MM.1S (cell line): ENCODE data around the gene NEDD4.

ENCODE experiments used
- DNase-seq: peaks from one replicate; pipeline ENCODE4 v3.0.0-alpha.2; 2015
- H2AFZ ChIP-seq: fragments of 300-600 bp; sonication (generic); 2 replicates; pipeline ENCODE4 v1.6.0; 2016; ENCODE audit warnings: antibody characterized with exemption, low read length
- H3F3A ChIP-seq: fragments of 300-600 bp; sonication (generic); 2 replicates; pipeline ENCODE4 v1.6.1; 2016; ENCODE audit warnings: mild to moderate bottlenecking, antibody characterized with exemption, low read length, moderate library complexity, mixed read lengths; ENCODE audit not compliant: insufficient read depth
- H3K27ac ChIP-seq: fragments of 300-600 bp; sonication (generic); 2 replicates; pipeline ENCODE4 v1.5.1; 2016; ENCODE audit warnings: mild to moderate bottlenecking, low read length
- H3K27me3 ChIP-seq: fragments of 300-600 bp; sonication (generic); replicated peaks from 2 replicates; pipeline ENCODE4 v1.6.0; 2016; ENCODE audit warnings: low read length; ENCODE audit not compliant: insufficient read depth
- H3K36me3 ChIP-seq: fragments of 300-600 bp; sonication (generic); replicated peaks from 2 replicates; pipeline ENCODE4 v1.6.1; 2016; ENCODE audit warnings: mild to moderate bottlenecking, low read length, mixed read lengths; ENCODE audit not compliant: insufficient read depth
- H3K4me1 ChIP-seq: fragments of 300-600 bp; sonication (generic); 2 replicates; pipeline ENCODE4 v1.6.1; 2016; ENCODE audit warnings: low read length, mixed read lengths
- H3K4me2 ChIP-seq: fragments of 300-600 bp; sonication (generic); 2 replicates; pipeline ENCODE4 v1.6.0; 2016; ENCODE audit warnings: low read depth, low read length
- H3K4me3 ChIP-seq: fragments of 300-600 bp; sonication (generic); 2 replicates; pipeline ENCODE4 v1.5.1; 2016; ENCODE audit warnings: low read length, mixed read lengths
- H3K79me2 ChIP-seq: fragments of 300-600 bp; sonication (generic); 2 replicates; pipeline ENCODE4 v1.6.1; 2016; ENCODE audit warnings: mixed run types, low read length, mixed read lengths
- H3K9ac ChIP-seq: fragments of 300-600 bp; sonication (generic); 2 replicates; pipeline ENCODE4 v1.6.1; 2016; ENCODE audit warnings: low read length, mixed read lengths
- H3K9me2 ChIP-seq: fragments of 300-600 bp; sonication (generic); replicated peaks from 2 replicates; pipeline ENCODE4 v1.6.1; 2016; ENCODE audit warnings: mild to moderate bottlenecking, low read length, mixed read lengths; ENCODE audit not compliant: insufficient read depth
- H3K9me3 ChIP-seq: fragments of 300-600 bp; sonication (generic); replicated peaks from 2 replicates; pipeline ENCODE4 v1.6.1; 2016; ENCODE audit warnings: mild to moderate bottlenecking, low read length, mixed read lengths; ENCODE audit not compliant: insufficient read depth
- H4K20me1 ChIP-seq: fragments of 300-600 bp; sonication (generic); 2 replicates; pipeline ENCODE4 v1.6.1; 2016; ENCODE audit warnings: mild to moderate bottlenecking, low read length, moderate library complexity, mixed read lengths; ENCODE audit not compliant: insufficient read depth
- EZH2 ChIP-seq: fragments of 300-600 bp; sonication (generic); optimal IDR thresholded peaks from 2 replicates; pipeline ENCODE3; 2017; ENCODE audit warnings: low read depth, mild to moderate bottlenecking, antibody characterized with exemption, low read length, mixed read lengths
- EZH2phosphoT487 ChIP-seq: fragments of 300-600 bp; sonication (generic); IDR thresholded peaks from 2 replicates; pipeline ENCODE4 v1.6.1; 2018; ENCODE audit warnings: antibody characterized with exemption, low read length
- TF ChIP-seq, protein P1 (sequence below): fragments of 300-600 bp; sonication (generic); IDR thresholded peaks from 2 replicates; pipeline ENCODE4 v1.5.1; 2016; ENCODE audit warnings: antibody characterized with exemption, low read length, mixed read lengths

The NEDD4 gene

DNA sequence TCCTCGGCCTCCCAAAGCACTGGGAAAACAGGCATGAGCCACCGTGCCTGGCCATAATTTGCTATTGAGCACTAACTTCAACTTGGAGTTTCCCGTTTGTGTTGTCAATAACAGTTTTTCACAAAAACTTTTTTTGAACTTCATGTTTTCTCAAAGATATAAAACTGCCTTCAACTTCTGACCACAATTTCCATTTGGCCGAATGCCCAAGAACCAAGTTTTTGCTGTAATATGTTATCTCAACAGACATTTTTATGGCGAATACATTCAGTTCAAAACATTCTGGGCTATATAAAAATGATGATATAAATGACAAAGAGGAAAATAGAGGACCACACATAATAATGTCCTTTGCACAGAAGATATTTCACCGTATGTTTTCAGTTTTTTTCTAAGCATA lies 56.4 kb downstream of the NEDD4 start:
- H3F3A ChIP-seq, result no peaks in the 10 kb centered on the region
- H3K4me2 ChIP-seq, result no peak overlapping the region
- TF ChIP-seq, protein P1, sequence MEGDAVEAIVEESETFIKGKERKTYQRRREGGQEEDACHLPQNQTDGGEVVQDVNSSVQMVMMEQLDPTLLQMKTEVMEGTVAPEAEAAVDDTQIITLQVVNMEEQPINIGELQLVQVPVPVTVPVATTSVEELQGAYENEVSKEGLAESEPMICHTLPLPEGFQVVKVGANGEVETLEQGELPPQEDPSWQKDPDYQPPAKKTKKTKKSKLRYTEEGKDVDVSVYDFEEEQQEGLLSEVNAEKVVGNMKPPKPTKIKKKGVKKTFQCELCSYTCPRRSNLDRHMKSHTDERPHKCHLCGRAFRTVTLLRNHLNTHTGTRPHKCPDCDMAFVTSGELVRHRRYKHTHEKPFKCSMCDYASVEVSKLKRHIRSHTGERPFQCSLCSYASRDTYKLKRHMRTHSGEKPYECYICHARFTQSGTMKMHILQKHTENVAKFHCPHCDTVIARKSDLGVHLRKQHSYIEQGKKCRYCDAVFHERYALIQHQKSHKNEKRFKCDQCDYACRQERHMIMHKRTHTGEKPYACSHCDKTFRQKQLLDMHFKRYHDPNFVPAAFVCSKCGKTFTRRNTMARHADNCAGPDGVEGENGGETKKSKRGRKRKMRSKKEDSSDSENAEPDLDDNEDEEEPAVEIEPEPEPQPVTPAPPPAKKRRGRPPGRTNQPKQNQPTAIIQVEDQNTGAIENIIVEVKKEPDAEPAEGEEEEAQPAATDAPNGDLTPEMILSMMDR, result no peak
- TF ChIP-seq EZH2phosphoT487 (no peak), EZH2 (no peak)
- no peaks in the 10 kb centered on the region for H3K27me3 ChIP-seq
- H3K4me1 ChIP-seq, result no peaks in the 10 kb centered on the region
- no peak overlapping the region for H3K27ac ChIP-seq
- H3K79me2 ChIP-seq, result no peaks in the 10 kb centered on the region
- H3K9ac ChIP-seq, result no peak overlapping the region
- H3K4me3 ChIP-seq, result no peak overlapping the region
- no peaks in the 10 kb centered on the region for H3K9me2 ChIP-seq
- no peaks in the 10 kb centered on the region for H4K20me1 ChIP-seq
- no peaks in the 10 kb centered on the region for H3K9me3 ChIP-seq
- H3K36me3 ChIP-seq, result no peaks in the 10 kb centered on the region
- DNase-seq, result no peak
- no peak overlapping the region for H2AFZ ChIP-seq

DNA sequence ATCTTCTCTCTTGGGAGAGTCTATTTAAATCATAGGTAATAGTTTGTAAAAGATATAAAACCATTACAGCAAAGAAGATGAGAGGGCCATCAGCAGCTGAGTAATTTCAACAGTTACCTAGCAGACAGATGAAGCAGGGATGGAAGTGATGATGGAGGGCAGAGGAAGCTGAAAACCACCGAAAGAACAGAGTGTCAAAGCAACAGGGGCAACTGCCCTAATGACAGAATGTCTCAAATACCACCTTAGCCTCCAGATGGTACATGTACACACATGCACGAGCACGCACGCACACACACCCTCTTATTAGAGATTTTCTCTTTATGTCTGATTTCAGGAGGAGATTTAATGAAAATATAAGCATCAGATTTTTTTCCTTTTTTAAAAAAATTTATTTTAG lies 64.5 kb downstream of the NEDD4 start:
- TF ChIP-seq EZH2phosphoT487, result no peak
- TF ChIP-seq, protein P1, result no peak
- no peak for TF ChIP-seq EZH2
- H3K4me3 ChIP-seq, result no peak overlapping the region
- H2AFZ ChIP-seq, result no peak overlapping the region
- H3K9me2 ChIP-seq, result no peaks in the 10 kb centered on the region
- H3K4me2 ChIP-seq, result no peak overlapping the region
- no peaks in the 10 kb centered on the region for H3K79me2 ChIP-seq
- H3K27ac ChIP-seq, result no peak overlapping the region
- H3K4me1 ChIP-seq, result no peaks in the 10 kb centered on the region
- no peak overlapping the region for H3K9ac ChIP-seq
- no peaks in the 10 kb centered on the region for H4K20me1 ChIP-seq
- H3K36me3 ChIP-seq, result no peaks in the 10 kb centered on the region
- H3F3A ChIP-seq, result no peaks in the 10 kb centered on the region
- H3K27me3 ChIP-seq, result no peaks in the 10 kb centered on the region
- DNase-seq, result no peak
- H3K9me3 ChIP-seq, result no peaks in the 10 kb centered on the region

DNA sequence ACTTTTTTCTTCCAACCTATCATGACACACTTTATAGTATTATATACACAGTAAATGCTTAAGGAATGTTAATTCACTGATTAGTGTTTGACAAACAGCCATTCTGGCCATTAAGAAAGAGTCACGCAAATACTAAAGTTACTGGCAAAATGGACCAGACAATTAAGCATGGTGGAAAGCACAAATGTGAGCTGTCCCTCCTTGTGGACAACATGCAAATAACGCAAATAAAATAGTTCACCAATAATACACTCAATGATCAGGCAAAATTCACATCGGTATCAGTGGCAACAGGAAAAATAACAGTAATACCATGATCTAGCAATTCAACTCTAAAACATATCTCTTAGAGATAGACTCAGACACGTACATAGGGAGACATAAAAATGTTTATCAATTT lies 71.7 kb downstream of the NEDD4 start:
- Histone ChIP-seq H2AFZ (no peak overlapping the region), H3K27ac (no peak overlapping the region), H4K20me1 (no peaks in the 10 kb centered on the region), H3K9me3 (no peaks in the 10 kb centered on the region), H3K4me2 (no peak overlapping the region), H3K4me3 (no peak overlapping the region), H3K79me2 (no peaks in the 10 kb centered on the region), H3K36me3 (no peaks in the 10 kb centered on the region), H3K9me2 (no peaks in the 10 kb centered on the region), H3K27me3 (no peaks in the 10 kb centered on the region), H3F3A (no peaks in the 10 kb centered on the region), H3K4me1 (no peaks in the 10 kb centered on the region), H3K9ac (no peak overlapping the region)
- TF ChIP-seq EZH2 (no peak), EZH2phosphoT487 (no peak)
- TF ChIP-seq, protein P1, result no peak
- no peak for DNase-seq
